HCT116 (cell line): Measurements from ENCODE around the gene TMEM135.

ENCODE experiments used
- CBX3 ChIP-seq: IDR thresholded peaks from 2 replicates; pipeline ENCODE4 v1.6.1; 2012; ENCODE audit warnings: low read depth
- CEBPB ChIP-seq: IDR thresholded peaks from 2 replicates; pipeline ENCODE4 v1.6.1; 2012; ENCODE audit warnings: low read depth
- EGR1 ChIP-seq: IDR thresholded peaks from 2 replicates; pipeline ENCODE4 v1.6.1; 2012; ENCODE audit warnings: low read depth
- POLR2A ChIP-seq: IDR thresholded peaks from 2 replicates; pipeline ENCODE4 v1.7.0; 2011; ENCODE audit warnings: borderline replicate concordance; ENCODE audit not compliant: insufficient read depth, insufficient read length; ENCODE audit errors: extremely low read depth
- POLR2AphosphoS5 ChIP-seq: IDR thresholded peaks from 2 replicates; pipeline ENCODE4 v1.6.1; 2011; ENCODE audit warnings: mild to moderate bottlenecking, low read depth, low read length, moderate library complexity
- SP1 ChIP-seq: IDR thresholded peaks from 2 replicates; pipeline ENCODE4 v1.6.1; 2012; ENCODE audit warnings: low read depth
- TF ChIP-seq, protein P1 (sequence below), 3 experiments: fragments of 200-600 bp in 1 of 3; sonication (generic) in 1 of 3; IDR thresholded peaks in 2 of 3; conservative IDR thresholded peaks in 1 of 3; 2 replicates each; pipeline ENCODE4 v1.5.1; 2012 to 2017; ENCODE audit warnings: low read depth in 2 of 3, low read length in 2 of 3, antibody characterized with exemption in 1 of 3, borderline replicate concordance in 1 of 3, control low read depth in 1 of 3, mild to moderate bottlenecking in 1 of 3, mixed read lengths in 1 of 3, mixed run types in 1 of 3, moderate library complexity in 1 of 3; ENCODE audit not compliant: insufficient read depth in 1 of 3
- TF ChIP-seq, protein P2 (sequence below): IDR thresholded peaks from 2 replicates; pipeline ENCODE4 v1.6.1; 2012

DNA sequence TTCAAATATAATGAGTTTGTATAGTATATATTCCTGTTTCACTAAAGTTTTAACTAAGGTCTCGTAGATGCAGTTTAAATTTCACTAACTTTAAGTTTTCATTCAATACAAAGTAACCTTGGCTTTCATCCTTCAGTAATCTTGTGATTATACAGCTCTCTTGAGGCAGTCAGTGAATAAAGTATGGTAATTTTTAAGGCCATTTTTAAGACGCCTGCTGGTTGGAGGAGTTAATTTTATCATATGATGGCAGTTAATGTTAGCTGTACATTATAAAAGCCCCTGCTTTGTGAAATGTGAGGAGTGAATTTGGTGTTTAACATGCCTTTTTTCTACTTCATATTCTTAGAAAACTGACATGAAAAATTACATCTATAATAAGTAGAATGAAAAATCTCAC is 163.6 kb downstream of the TMEM135 start:
- TF ChIP-seq, protein P1, sequence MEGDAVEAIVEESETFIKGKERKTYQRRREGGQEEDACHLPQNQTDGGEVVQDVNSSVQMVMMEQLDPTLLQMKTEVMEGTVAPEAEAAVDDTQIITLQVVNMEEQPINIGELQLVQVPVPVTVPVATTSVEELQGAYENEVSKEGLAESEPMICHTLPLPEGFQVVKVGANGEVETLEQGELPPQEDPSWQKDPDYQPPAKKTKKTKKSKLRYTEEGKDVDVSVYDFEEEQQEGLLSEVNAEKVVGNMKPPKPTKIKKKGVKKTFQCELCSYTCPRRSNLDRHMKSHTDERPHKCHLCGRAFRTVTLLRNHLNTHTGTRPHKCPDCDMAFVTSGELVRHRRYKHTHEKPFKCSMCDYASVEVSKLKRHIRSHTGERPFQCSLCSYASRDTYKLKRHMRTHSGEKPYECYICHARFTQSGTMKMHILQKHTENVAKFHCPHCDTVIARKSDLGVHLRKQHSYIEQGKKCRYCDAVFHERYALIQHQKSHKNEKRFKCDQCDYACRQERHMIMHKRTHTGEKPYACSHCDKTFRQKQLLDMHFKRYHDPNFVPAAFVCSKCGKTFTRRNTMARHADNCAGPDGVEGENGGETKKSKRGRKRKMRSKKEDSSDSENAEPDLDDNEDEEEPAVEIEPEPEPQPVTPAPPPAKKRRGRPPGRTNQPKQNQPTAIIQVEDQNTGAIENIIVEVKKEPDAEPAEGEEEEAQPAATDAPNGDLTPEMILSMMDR (IDR thresholded peaks at IDR 0.05 in 2 of 3, conservative IDR thresholded peaks at IDR 0.05 in 1 of 3; ENCODE audit: borderline replicate concordance in 1 of 3, insufficient read depth in 1 of 3, low read depth in 2 of 3, low read length in 2 of 3): no peak
- TF ChIP-seq EGR1 (no peak), POLR2AphosphoS5 (no peak), CEBPB (no peak), SP1 (no peak), CBX3 (no peak), POLR2A (no peak)
- TF ChIP-seq, protein P2, sequence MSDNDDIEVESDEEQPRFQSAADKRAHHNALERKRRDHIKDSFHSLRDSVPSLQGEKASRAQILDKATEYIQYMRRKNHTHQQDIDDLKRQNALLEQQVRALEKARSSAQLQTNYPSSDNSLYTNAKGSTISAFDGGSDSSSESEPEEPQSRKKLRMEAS: no peak
